A673 (cell line): ENCODE data around the gene PRM3. TPM values are rescaled to one million over a fixed set of nuclear protein-coding genes. Genes with fewer than 3 reads are reported as not detected.

Experiments used
- BruUV-seq: library from RNA; stranded (reverse); fragments of 400-500 nt; replicated peaks from 2 replicates; lab custom pipeline; 2021; lab: Mats Ljungman, UMichigan
- CTCF ChIA-PET: fragments of 300-600 bp; sonication (Branson Sonifier 250); formaldehyde crosslinking; loops from one replicate; lab custom pipeline; 2022; ENCODE audit warnings: antibody characterized with exemption; lab: Charles Lee
- POLR2A ChIA-PET: fragments of 300-600 bp; sonication (Branson Sonifier 250); formaldehyde crosslinking; loops from one replicate; lab custom pipeline; 2022; ENCODE audit warnings: antibody characterized with exemption; ENCODE audit not compliant: low non-redundant PET; lab: Charles Lee
- DNase-seq: peaks from one replicate; pipeline ENCODE4 v3.0.0-alpha.2; 2015; ENCODE audit warnings: low spot score
- H3K27ac ChIP-seq: fragments of 200-600 bp; sonication (generic); 2 replicates; pipeline ENCODE4 v1.5.1; 2016; ENCODE audit warnings: mixed run types, low read depth, mild to moderate bottlenecking, mixed read lengths, antibody characterized with exemption, low read length; ENCODE audit not compliant: poor library complexity, severe bottlenecking
- H3K27me3 ChIP-seq: fragments of 200-600 bp; sonication (generic); replicated peaks from 2 replicates; pipeline ENCODE4 v1.6.1; 2017; ENCODE audit warnings: mixed run types, low read depth, mild to moderate bottlenecking, mixed read lengths, antibody characterized with exemption, low read length; ENCODE audit not compliant: insufficient read depth, poor library complexity
- H3K36me3 ChIP-seq: fragments of 200-600 bp; sonication (generic); 2 replicates; pipeline ENCODE4 v1.6.1; 2016; ENCODE audit warnings: mixed run types, mild to moderate bottlenecking, mixed read lengths, antibody characterized with exemption, low read length; ENCODE audit not compliant: insufficient read depth, poor library complexity, severe bottlenecking
- H3K4me1 ChIP-seq: fragments of 200-600 bp; sonication (generic); 2 replicates; pipeline ENCODE4 v1.6.1; 2017; ENCODE audit warnings: mixed run types, mild to moderate bottlenecking, mixed read lengths, antibody characterized with exemption, low read length; ENCODE audit not compliant: insufficient read depth, poor library complexity, severe bottlenecking
- H3K4me3 ChIP-seq: fragments of 200-600 bp; sonication (generic); 2 replicates; pipeline ENCODE4 v1.5.1; 2016; ENCODE audit warnings: low read depth, mixed run types, mild to moderate bottlenecking, mixed read lengths, low read length; ENCODE audit not compliant: poor library complexity, severe bottlenecking
- H3K9me3 ChIP-seq: fragments of 200-600 bp; sonication (generic); 2 replicates; pipeline ENCODE4 v1.6.1; 2016; ENCODE audit warnings: mixed run types, low read depth, mild to moderate bottlenecking, mixed read lengths, antibody characterized with exemption, low read length; ENCODE audit not compliant: poor library complexity, severe bottlenecking
- EZH2 ChIP-seq: fragments of 200-600 bp; sonication (generic); IDR thresholded peaks from 2 replicates; pipeline ENCODE4 v1.6.1; 2017; ENCODE audit warnings: borderline replicate concordance, low read depth, mild to moderate bottlenecking, mixed read lengths, antibody characterized with exemption, low read length; ENCODE audit not compliant: poor library complexity, severe bottlenecking
- intact Hi-C: fragments of 100-400 bp; cut with micrococcal nuclease; formaldehyde crosslinking; loops from one replicate; pipeline ENCODE4 v1.10.0; 2022; ENCODE audit not compliant: unreplicated experiment
- total RNA-seq: library from RNA; stranded (reverse); gene quantifications from 2 replicates; pipeline ENCODE4 v1.2.3, GENCODE V29; 2021
- TF ChIP-seq, protein P1 (sequence below): fragments of 300-800, 200-600 bp; sonication (generic); conservative IDR thresholded peaks from 2 replicates; pipeline ENCODE4 v1.5.1; 2017; ENCODE audit warnings: low read depth, mild to moderate bottlenecking, antibody characterized with exemption, low read length, moderate library complexity, mixed read lengths

Gene PRM3
- total RNA-seq, 1 experiment from 2014 or later, result not detected

DNA sequence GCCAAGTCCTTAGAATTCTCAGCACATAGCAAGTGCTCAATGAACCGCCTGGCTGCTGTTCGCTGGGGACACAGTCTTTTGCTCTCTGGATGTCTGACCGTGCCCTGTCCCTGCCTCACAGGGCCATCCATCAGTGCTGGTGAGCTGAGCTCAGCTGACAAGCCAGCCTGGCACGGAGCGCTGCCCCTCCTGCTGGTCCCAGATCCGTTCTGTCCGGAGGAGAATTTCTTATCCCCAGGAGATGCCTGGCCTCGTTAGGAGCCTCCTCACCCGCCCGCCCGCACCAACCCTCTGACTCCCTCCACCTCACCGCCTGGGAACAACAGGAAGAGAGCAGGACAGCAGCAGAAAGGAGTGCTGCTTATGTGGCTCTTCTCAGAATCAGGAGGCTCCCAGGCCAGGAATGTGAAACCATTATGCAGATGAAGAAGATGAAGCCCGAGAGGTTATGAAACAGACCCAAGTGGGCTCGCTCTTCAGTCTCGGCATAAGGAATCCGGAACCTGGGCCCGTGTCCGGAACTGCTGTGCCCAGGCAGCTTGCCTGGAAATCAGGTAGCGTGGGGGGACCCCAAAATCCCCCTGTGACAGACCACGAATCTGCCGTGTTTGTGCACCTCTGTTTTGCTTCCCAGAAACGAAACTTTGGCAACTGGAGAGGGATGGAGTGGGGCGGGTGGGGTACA, 43.0 kb upstream of the PRM3 start:
- intact Hi-C loops, result no loop called here

DNA sequence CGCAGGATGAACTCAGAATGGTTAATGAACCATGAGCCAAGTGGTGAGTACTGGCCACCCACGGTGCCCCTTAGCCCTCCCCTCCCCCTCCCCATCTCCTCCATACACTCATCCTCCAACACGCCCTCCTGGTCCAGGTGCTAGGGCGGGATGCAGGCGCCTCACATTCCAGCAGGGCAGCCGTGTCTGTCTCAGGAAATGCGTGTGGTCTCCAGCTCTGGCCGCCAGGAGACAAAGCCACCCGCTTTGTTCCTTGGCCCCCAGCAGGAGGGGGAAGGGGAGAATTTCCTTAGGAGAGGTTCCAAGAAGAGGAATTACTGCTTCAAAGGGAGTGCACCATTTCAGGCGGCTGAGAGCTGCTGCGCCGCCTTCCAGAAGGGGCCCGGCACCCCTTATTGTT, 42.1 kb upstream of the PRM3 start:
- no peak overlapping the region for H3K4me3 ChIP-seq
- no peaks in the 10 kb centered on the region for H3K36me3 ChIP-seq
- no TSS peak for BruUV-seq
- POLR2A ChIA-PET, result no interaction called here
- intact Hi-C loops, result no loop called here
- CTCF ChIA-PET, result interaction anchor here (0.6 kb wide), 1 partner anchor 81 kb away, joined by 3 read pairs; no protein-coding TSS in a partner anchor
- peaks cover 11% of the 10 kb centered on the region for H3K4me1 ChIP-seq
- TF ChIP-seq EZH2, result no peak
- TF ChIP-seq, protein P1, sequence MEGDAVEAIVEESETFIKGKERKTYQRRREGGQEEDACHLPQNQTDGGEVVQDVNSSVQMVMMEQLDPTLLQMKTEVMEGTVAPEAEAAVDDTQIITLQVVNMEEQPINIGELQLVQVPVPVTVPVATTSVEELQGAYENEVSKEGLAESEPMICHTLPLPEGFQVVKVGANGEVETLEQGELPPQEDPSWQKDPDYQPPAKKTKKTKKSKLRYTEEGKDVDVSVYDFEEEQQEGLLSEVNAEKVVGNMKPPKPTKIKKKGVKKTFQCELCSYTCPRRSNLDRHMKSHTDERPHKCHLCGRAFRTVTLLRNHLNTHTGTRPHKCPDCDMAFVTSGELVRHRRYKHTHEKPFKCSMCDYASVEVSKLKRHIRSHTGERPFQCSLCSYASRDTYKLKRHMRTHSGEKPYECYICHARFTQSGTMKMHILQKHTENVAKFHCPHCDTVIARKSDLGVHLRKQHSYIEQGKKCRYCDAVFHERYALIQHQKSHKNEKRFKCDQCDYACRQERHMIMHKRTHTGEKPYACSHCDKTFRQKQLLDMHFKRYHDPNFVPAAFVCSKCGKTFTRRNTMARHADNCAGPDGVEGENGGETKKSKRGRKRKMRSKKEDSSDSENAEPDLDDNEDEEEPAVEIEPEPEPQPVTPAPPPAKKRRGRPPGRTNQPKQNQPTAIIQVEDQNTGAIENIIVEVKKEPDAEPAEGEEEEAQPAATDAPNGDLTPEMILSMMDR, result 0 out of 2 replicates have a peak, but pooled peaks have one; percentile 15
- no peak overlapping the region for H3K27ac ChIP-seq
- no peaks in the 10 kb centered on the region for H3K27me3 ChIP-seq
- H3K9me3 ChIP-seq, result no peaks in the 10 kb centered on the region
- peak; percentile 71 for DNase-seq

More for the DNA sequence above, 43.0 kb upstream of the PRM3 start:
- no peaks in the 10 kb centered on the region for H3K9me3 ChIP-seq
- no peak for DNase-seq
- no peak for TF ChIP-seq EZH2
- TF ChIP-seq, protein P1, result no peak
- CTCF ChIA-PET, result no interaction called here
- no peak overlapping the region for H3K4me3 ChIP-seq
- no peaks in the 10 kb centered on the region for H3K27me3 ChIP-seq
- peaks cover 11% of the 10 kb centered on the region for H3K4me1 ChIP-seq
- H3K27ac ChIP-seq, result no peak overlapping the region
- no peaks in the 10 kb centered on the region for H3K36me3 ChIP-seq
- POLR2A ChIA-PET, result no interaction called here
- BruUV-seq, result no TSS peak

- BruUV-seq, result no TSS peak
- ChIA-PET CTCF (no interaction called here), POLR2A (no interaction called here)
- no peaks in the 10 kb centered on the region for H3K36me3 ChIP-seq
- H3K9me3 ChIP-seq, result no peaks in the 10 kb centered on the region
- peaks cover 11% of the 10 kb centered on the region for H3K4me1 ChIP-seq
- TF ChIP-seq, protein P1, result no peak
- TF ChIP-seq EZH2, result no peak
- no peak overlapping the region for H3K27ac ChIP-seq
- H3K27me3 ChIP-seq, result no peaks in the 10 kb centered on the region
- DNase-seq, result no peak
- H3K4me3 ChIP-seq, result no peak overlapping the region
- intact Hi-C loops, result no loop called here
Observed at GRCh38 chr16:11314309-11314894, 41.0 kb upstream of the PRM3 start.
